Parathyroid adenoma (tissue), 2 donors: Measurements from ENCODE around the gene HOXA3.
A peak's percentile ranks its signal among the peaks of the same experiment; 100 is the strongest.

ENCODE experiments used
- H2AFZ ChIP-seq: fragments of 300-600 bp; sonication (generic); one replicate; pipeline ENCODE4 v1.7.0; 2017; ENCODE audit warnings: antibody characterized with exemption, mild to moderate bottlenecking
- H3K27ac ChIP-seq: fragments of 300-600 bp; sonication (generic); one replicate; pipeline ENCODE4 v1.7.0; 2017
- H3K27me3 ChIP-seq: fragments of 300-600 bp; sonication (generic); one replicate; pipeline ENCODE4 v1.7.0; 2017; ENCODE audit warnings: low read length; ENCODE audit not compliant: control insufficient read depth, insufficient read depth
- H3K36me3 ChIP-seq: fragments of 300-600 bp; sonication (generic); one replicate; pipeline ENCODE4 v1.7.0; 2017; ENCODE audit warnings: low read length; ENCODE audit not compliant: control insufficient read depth, insufficient read depth
- H3K4me1 ChIP-seq: fragments of 300-600 bp; sonication (generic); one replicate; pipeline ENCODE4 v1.7.0; 2017; ENCODE audit warnings: control low read depth
- H3K4me2 ChIP-seq: fragments of 300-600 bp; sonication (generic); one replicate; pipeline ENCODE4 v1.7.0; 2017; ENCODE audit warnings: low read length
- H3K4me3 ChIP-seq: fragments of 300-600 bp; sonication (generic); one replicate; pipeline ENCODE4 v1.7.0; 2017; ENCODE audit warnings: low read depth, low read length
- H3K79me2 ChIP-seq: fragments of 300-600 bp; sonication (generic); one replicate; pipeline ENCODE4 v1.7.0; 2017; ENCODE audit warnings: control low read depth
- H3K9ac ChIP-seq: fragments of 300-600 bp; sonication (generic); one replicate; pipeline ENCODE4 v1.7.0; 2017; ENCODE audit warnings: mild to moderate bottlenecking
- H3K9me3 ChIP-seq: fragments of 300-600 bp; sonication (generic); one replicate; pipeline ENCODE4 v1.7.0; 2017; ENCODE audit warnings: low read length; ENCODE audit not compliant: control insufficient read depth
- TF ChIP-seq, protein P1 (sequence below): fragments of 300-600 bp; sonication (generic); IDR thresholded peaks from one replicate; pipeline ENCODE4 v1.7.0; 2017; ENCODE audit warnings: antibody characterized with exemption, mild to moderate bottlenecking
- donor health status: primary hyperparathyroidism.

Gene HOXA3

DNA sequence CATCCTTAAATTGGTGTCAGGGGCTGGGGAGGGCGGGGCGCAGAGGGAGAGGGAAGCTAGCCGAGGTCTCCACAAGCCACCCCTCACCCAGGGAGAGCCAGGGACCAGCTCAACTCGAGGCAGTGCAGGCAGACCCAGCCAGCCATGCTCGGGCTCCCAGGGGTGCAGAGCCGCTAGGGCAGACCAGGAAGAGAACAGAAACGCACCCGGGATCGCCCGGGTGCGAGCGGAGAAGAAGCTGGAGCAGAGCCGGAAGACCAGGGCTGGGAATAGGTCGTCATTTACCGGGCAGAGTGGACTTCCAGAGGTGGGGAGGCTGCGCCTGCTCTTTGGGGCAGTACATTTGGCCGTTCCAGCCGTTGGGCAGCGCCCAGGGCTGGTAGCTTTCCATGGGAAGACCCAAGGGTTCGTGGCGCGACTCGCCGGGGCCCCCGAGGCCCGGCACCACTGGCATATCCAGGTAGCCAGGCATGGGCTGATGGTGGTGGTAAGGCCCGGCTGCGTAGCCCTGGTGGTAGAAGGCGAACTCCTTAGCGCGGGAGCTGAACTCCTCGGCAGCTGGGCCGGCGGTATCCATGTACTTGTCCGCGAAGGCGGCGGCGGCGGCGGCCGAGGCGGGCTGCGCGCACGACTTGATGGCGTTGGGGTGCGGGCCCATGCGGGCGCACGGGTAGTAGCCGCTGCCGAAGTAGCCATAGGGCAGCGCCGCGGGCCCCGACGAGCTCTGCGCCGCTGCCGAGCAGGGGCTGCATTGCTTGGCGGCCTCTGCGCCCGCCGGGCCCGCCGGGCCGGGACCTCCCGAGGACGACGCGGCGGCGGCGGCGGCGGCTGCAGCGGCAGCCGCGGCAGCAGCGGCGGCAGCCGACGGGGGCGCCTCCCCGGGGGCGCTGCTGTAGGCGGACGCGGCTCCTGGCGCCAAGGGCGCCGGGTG is 46.8 kb upstream of the HOXA3 start:
- Histone ChIP-seq H3K9me3 (no peaks in the 10 kb centered on the region), H3K79me2 (no peaks in the 10 kb centered on the region), H3K27ac (no peak overlapping the region), H3K4me2 (no peak overlapping the region), H3K36me3 (no peaks in the 10 kb centered on the region), H3K4me1 (no peaks in the 10 kb centered on the region), H3K27me3 (peaks cover 12% of the 10 kb centered on the region), H3K4me3 (no peak overlapping the region), H2AFZ (no peak overlapping the region), H3K9ac (no peak overlapping the region)
- TF ChIP-seq, protein P1, sequence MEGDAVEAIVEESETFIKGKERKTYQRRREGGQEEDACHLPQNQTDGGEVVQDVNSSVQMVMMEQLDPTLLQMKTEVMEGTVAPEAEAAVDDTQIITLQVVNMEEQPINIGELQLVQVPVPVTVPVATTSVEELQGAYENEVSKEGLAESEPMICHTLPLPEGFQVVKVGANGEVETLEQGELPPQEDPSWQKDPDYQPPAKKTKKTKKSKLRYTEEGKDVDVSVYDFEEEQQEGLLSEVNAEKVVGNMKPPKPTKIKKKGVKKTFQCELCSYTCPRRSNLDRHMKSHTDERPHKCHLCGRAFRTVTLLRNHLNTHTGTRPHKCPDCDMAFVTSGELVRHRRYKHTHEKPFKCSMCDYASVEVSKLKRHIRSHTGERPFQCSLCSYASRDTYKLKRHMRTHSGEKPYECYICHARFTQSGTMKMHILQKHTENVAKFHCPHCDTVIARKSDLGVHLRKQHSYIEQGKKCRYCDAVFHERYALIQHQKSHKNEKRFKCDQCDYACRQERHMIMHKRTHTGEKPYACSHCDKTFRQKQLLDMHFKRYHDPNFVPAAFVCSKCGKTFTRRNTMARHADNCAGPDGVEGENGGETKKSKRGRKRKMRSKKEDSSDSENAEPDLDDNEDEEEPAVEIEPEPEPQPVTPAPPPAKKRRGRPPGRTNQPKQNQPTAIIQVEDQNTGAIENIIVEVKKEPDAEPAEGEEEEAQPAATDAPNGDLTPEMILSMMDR, result no peak

DNA sequence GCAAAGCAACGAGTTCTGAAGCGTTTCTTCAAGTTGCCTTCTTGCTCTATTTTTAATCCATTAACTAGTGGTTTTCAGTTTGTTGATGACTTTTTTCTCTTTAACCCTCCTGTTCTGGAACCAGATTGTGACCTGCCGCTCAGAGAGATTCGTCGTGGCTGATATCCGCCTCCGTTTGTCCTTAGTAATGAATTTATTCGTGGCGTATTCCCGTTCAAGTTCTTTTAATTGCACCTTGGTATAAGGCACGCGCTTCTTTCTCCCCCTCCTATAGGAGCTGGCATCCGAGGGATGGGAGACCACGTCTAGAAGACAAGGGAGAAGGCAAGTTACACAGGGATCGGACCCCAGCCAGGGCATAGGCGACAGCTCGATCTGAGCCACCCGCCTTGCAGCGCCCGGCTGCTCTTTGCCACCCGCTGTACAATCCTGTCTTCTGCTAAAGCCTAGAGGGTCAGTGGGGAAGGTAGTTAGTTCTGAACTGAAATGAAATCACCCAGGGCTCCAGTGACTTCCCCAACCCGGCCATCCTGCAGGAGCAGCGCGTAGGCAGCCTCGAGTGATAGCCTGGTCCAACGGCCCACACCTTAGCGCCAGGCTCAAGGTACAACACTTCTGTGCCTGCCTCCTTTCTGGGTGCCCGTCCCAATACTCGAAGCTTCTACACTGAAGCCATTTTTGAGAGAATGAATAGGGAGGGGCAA is 45.9 kb upstream of the HOXA3 start:
- Histone ChIP-seq H3K79me2 (no peaks in the 10 kb centered on the region), H3K27ac (no peak overlapping the region), H3K9ac (no peak overlapping the region), H3K9me3 (no peaks in the 10 kb centered on the region), H3K27me3 (peaks cover 14% of the 10 kb centered on the region), H3K36me3 (no peaks in the 10 kb centered on the region), H3K4me1 (no peaks in the 10 kb centered on the region), H3K4me3 (no peak overlapping the region), H2AFZ (no peak overlapping the region), H3K4me2 (no peak overlapping the region)
- TF ChIP-seq, protein P1, result no peak

DNA sequence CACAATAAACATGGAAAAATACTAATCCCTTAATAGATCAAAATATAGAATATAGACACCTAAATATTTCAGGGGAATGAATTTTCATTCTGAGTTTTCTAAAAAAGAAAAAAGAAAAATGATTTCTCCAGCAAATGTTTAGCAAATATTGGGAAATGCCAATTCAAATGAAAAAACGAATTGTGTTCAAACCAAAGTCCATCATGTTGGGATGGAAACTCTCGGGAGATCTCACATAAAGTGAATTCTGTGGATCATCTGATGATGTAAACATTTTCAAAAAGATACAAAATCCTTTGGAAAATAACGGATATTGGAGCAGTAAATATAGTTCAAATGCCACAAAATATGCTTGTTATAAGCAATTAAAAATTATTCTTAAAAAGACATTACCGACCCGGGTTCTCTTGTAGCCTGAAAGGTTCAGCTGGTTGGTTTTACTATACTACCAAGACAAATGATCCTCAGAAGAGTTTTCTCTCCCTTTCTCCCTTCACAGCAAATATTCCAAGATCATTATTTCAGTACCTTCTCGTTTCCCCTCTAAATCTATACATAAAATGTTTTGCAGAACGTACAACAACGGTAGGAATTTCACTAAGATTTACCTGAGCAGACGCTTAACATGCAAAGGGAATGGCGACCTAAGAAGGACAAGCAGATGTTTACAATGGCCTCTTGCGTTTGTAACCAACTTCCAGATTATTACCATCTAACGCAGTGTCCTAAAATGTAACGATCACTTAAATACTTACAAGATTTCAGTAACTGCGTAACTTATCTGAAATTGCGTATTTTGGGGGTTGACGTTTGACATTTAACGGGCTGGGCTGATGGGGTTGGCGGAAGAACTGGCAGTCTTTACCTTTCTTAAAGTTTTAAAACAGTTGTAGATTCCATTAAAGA is 45.0 kb upstream of the HOXA3 start:
- peaks cover 16% of the 10 kb centered on the region for H3K27me3 ChIP-seq
- H3K79me2 ChIP-seq, result no peaks in the 10 kb centered on the region
- H3K36me3 ChIP-seq, result no peaks in the 10 kb centered on the region
- no peak overlapping the region for H3K4me2 ChIP-seq
- H3K9me3 ChIP-seq, result no peaks in the 10 kb centered on the region
- no peak overlapping the region for H2AFZ ChIP-seq
- no peaks in the 10 kb centered on the region for H3K4me1 ChIP-seq
- no peak overlapping the region for H3K4me3 ChIP-seq
- no peak overlapping the region for H3K27ac ChIP-seq
- no peak overlapping the region for H3K9ac ChIP-seq
- TF ChIP-seq, protein P1, result no peak

DNA sequence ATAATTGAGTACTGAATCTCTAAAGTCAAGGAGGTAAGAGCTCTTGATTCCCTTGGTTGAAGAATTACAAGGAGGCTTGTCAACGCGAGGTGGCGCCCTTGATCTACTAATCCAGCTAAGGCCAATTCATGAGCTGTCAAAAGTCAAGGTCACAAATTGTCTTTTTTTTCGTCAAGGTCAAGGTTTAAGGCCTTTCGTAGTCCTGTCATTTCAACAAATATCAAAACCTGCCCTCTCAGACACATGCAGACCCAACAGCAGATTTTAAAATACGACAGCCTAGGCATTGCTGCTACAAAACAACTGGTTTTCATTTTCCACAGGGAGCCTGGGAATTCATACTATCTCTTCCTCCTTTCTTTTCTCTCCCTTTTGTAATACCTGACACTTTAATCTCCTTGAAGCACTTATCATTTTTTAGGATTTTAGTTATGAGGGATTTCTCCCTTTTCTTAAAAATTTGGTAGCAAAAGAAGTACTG is 43.9 kb upstream of the HOXA3 start:
- Histone ChIP-seq H3K27me3 (peaks cover 13% of the 10 kb centered on the region), H3K4me2 (no peak overlapping the region), H2AFZ (no peak overlapping the region), H3K27ac (no peak overlapping the region), H3K4me3 (no peak overlapping the region), H3K9ac (no peak overlapping the region), H3K79me2 (no peaks in the 10 kb centered on the region), H3K36me3 (no peaks in the 10 kb centered on the region), H3K4me1 (no peaks in the 10 kb centered on the region), H3K9me3 (no peaks in the 10 kb centered on the region)
- TF ChIP-seq, protein P1, result peak; percentile 37
